Mammary epithelial cell (primary cell): ENCODE measurements around the gene CDKN2B-AS1.

ENCODE experiments used
- EZH2 ChIP-seq: IDR thresholded peaks from 2 replicates; pipeline ENCODE4 v1.6.1; 2012; ENCODE audit warnings: low read length, inconsistent platforms, borderline replicate concordance
- TF ChIP-seq, protein P1 (sequence below), 2 donors: IDR thresholded peaks in 1 of 2; conservative IDR thresholded peaks in 1 of 2; 2 replicates each; pipeline ENCODE4 v1.5.1; 2011 to 2012; ENCODE audit warnings: inconsistent platforms in 2 of 2, low read length in 2 of 2, mild to moderate bottlenecking in 2 of 2, control low read depth in 1 of 2, low read depth in 1 of 2; ENCODE audit not compliant: insufficient read depth in 1 of 2; ENCODE audit errors: extremely low read depth in 1 of 2

DNA sequence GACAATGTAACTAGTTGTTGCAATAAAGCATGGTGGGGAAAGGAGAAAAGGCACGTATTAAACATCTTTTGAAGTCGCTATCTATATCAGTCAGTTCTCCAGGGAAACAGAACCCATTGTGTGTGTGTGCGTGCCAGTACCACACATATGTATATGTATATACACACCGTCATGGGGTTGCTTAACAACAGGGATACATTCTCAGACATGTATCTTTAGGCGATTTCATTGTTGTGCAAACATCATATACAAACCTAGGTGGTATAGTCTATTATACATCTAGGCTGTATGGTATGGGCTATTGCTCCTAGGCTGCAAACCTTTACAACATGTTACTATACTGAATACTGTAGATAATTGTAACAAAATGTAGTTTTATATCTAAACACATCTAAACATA, 2.3 kb downstream of the CDKN2B-AS1 start:
- TF ChIP-seq, protein P1, sequence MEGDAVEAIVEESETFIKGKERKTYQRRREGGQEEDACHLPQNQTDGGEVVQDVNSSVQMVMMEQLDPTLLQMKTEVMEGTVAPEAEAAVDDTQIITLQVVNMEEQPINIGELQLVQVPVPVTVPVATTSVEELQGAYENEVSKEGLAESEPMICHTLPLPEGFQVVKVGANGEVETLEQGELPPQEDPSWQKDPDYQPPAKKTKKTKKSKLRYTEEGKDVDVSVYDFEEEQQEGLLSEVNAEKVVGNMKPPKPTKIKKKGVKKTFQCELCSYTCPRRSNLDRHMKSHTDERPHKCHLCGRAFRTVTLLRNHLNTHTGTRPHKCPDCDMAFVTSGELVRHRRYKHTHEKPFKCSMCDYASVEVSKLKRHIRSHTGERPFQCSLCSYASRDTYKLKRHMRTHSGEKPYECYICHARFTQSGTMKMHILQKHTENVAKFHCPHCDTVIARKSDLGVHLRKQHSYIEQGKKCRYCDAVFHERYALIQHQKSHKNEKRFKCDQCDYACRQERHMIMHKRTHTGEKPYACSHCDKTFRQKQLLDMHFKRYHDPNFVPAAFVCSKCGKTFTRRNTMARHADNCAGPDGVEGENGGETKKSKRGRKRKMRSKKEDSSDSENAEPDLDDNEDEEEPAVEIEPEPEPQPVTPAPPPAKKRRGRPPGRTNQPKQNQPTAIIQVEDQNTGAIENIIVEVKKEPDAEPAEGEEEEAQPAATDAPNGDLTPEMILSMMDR (conservative IDR thresholded peaks at IDR 0.05 in 1 of 2, IDR thresholded peaks at IDR 0.05 in 1 of 2; ENCODE audit: extremely low read depth in 1 of 2, insufficient read depth in 1 of 2, low read depth in 1 of 2, low read length in 2 of 2) = no peak
- no peak for TF ChIP-seq EZH2
